ENCODE results near the gene TUBD1.
"Not testable (repeated sequence)": the region's sequence is repeated elsewhere in the genome, so short reads cannot be mapped to it uniquely, and the experiment has no call there.

Gene TUBD1

DNA sequence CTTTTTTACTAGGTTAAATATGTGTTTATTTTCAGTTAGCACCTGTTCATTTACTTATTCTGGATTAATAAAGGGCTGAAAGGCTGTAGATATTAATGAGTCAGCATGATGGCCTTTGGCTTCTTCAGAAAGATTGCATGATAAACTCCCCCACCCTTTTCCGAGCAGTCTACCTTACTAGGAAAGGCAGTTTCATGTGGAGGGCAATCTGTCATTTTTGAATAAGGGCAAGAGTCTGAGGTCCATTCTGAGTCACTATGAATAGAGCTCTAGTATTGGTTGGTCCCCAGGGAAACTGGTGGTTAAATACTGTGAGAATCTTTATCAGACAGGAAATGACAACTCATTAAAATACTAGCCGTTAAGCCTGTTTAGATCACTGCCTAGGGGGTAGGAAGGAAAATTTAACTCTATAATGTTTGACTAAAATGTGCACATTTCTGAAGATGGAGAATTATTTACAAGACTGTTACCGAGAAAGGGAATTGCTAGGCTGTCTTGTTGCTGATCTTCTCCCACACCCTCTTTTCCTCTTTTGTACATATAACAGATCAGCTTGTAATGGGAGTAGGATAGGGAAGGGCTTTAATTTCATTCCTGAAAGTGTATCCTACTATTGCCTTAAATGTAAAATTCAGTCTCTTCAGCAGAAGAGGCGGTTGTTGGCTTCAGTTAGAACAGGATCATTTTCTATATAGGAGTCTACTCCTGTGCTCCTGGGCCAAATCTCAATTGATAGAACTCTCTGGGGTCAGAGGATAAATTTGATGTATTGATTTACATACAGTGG is 63.3 kb downstream of the TUBD1 start:
- TF ChIP-seq, protein P1, sequence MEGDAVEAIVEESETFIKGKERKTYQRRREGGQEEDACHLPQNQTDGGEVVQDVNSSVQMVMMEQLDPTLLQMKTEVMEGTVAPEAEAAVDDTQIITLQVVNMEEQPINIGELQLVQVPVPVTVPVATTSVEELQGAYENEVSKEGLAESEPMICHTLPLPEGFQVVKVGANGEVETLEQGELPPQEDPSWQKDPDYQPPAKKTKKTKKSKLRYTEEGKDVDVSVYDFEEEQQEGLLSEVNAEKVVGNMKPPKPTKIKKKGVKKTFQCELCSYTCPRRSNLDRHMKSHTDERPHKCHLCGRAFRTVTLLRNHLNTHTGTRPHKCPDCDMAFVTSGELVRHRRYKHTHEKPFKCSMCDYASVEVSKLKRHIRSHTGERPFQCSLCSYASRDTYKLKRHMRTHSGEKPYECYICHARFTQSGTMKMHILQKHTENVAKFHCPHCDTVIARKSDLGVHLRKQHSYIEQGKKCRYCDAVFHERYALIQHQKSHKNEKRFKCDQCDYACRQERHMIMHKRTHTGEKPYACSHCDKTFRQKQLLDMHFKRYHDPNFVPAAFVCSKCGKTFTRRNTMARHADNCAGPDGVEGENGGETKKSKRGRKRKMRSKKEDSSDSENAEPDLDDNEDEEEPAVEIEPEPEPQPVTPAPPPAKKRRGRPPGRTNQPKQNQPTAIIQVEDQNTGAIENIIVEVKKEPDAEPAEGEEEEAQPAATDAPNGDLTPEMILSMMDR (IDR thresholded peaks at IDR 0.05; ENCODE audit: extremely low read depth, insufficient read depth, missing control alignments) = no peak
- DNase-seq (ENCODE audit: low spot score) = peak; percentile 59
- in situ Hi-C loops (cut with MboI; ENCODE audit: low pct_unique_long_range_greater_than_20kb, low sequenced_read_pairs, unreplicated experiment) = no loop called here

DNA sequence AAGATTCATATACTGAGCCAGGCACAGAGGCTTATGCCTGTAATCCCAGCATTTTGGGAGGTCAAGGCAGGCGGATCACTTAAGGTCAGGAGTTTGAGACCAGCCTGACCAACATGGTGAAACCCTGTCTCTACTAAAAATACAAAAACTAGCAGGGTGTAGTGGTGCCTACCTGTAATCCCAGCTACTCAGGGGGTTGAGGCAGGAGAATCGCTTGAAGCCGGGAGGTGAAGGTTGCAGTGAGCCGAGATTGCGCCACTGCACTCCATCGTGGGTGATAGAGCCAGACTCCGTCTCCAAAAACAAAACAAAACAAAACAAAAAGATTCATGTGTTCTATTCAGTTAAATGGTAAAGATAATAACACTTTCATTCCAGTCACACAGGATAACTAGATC is 63.9 kb downstream of the TUBD1 start:
- DNase-seq (ENCODE audit: low spot score); in situ Hi-C loops (cut with MboI; ENCODE audit: low pct_unique_long_range_greater_than_20kb, low sequenced_read_pairs, unreplicated experiment): not testable (repeated sequence)

DNA sequence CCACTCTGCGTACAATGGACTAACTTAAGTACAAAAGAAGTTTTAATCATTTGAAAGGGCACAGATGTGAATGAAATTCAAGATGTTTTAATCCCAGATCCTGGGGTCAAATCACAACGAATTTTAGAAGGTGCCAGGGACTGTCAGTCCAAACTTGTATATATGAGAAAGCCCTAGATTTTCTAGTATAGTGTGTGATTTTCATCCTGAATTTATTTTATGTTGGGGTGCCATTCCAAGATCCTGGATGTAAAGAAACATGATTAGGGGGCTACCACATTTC is 64.3 kb downstream of the TUBD1 start:
- in situ Hi-C loops (cut with MboI; ENCODE audit: low pct_unique_long_range_greater_than_20kb, low sequenced_read_pairs, unreplicated experiment) = no loop called here
- DNase-seq (ENCODE audit: low spot score) = no peak

DNA sequence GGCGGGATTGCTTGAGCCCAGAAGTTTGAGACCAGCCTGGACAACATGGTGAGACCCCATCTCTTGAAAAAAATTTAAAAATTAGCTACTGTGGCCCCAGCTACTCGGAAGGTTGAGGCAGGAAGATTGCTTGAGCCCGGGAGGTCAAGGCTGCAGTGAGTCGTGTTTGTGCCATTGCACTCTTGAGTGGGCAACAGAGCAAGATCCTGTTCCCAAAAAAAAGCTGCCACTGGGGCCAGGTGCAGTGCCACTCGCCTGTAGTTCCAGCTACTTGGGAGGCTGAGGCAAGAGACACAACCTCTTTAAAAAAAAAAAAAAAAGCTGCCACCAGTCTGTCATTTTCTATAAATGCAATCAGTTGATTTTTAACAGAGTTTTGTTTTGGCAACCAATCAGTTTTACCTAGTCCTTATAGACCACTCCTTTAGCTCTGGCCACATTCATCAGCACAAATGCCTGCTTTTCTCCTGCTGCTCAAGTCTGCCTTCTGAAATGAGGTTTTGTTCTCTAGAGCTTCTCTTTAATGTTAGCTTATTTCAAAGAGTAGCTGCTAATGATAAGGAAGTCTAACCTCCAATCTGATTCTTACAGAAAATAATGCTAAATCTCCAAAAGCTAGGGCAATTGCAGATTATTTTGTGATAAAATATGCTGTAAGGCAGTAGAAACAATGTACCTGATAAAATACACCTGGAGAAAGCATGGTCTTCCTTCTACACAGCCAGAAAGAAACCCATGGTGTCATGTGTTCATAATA is 64.8 kb downstream of the TUBD1 start:
- no peak for DNase-seq (ENCODE audit: low spot score)
- TF ChIP-seq, protein P1 (IDR thresholded peaks at IDR 0.05; ENCODE audit: extremely low read depth, insufficient read depth, missing control alignments) = no peak
- in situ Hi-C loops (cut with MboI; ENCODE audit: low pct_unique_long_range_greater_than_20kb, low sequenced_read_pairs, unreplicated experiment) = no loop called here

More for the DNA sequence above, 64.3 kb downstream of the TUBD1 start:
- TF ChIP-seq, protein P1 (IDR thresholded peaks at IDR 0.05; ENCODE audit: extremely low read depth, insufficient read depth, missing control alignments) = no peak

DNA sequence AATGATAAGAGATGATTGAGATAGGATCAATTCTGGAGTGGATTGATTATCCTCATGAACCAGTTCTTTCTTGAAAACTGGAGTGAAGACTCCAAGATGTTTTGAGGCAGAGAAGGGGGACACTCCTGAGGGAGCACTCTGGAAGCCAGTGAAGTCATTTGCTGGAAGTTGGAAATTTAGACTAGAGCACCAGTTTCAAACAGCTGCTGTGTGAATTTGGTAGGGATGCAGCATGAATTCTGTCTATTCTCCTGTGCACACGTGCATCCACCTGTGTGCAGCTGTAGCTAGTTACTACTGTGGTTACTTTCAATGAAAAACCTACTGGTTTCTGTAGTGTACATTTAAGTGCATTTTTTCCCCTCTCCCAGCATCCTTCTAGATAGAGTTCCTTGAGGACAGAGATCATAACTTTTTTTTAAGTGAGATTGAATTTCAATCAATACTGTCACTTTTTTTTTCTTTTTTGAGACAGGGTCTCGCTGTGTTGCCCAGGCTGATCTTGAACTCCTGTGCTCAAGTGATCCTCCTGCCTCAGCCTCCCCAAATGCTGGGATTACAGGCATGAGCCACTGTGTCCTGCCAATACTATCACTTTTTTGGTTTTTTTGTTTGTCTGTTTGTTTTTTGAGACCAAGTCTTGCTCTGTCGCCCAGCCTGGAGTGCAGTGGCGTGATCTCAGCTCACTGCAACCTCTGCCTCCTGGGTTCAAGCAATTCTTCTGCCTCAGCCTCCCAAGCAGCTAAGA is 65.9 kb downstream of the TUBD1 start:
- DNase-seq (ENCODE audit: low spot score) = no peak
- TF ChIP-seq, protein P1 (IDR thresholded peaks at IDR 0.05; ENCODE audit: extremely low read depth, insufficient read depth, missing control alignments) = no peak
- in situ Hi-C loops (cut with MboI; ENCODE audit: low pct_unique_long_range_greater_than_20kb, low sequenced_read_pairs, unreplicated experiment) = no loop called here

DNA sequence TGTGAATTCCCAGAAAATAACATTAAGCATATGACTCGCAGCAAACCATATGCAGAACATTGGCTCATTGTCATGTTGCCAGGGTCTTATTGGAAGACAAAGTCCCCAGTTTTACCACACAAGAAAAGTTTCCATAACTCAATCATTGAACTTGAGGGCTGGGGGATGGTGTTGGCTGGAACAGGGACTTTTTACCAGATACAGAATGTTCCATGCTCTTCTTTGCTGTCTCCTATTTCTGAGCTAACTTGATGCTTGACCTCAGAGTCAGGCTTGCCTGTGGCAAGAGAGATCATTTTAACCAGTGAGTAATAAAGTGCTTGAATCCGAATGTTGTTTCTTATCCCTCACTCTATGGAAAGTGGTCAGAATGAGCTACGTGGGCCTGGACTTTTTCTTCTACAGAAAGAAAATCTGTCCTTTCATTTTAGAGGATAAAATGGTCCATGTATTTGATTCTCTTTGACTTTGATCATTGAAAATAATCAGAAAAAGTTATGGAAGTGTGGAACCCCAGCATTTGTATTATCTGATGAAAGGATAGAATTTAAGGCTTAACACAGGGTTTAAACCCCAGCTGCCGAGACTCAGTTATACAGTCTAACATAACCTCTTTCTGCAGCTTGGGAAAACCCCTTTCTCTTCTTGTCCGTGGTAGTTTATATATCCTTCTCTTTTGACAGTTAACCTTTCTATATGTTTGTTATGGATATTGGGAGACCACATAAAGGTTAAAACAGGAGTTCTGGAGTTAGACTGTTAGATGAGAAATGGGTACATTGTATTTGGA is 67.0 kb downstream of the TUBD1 start:
- TF ChIP-seq, protein P1 (IDR thresholded peaks at IDR 0.05; ENCODE audit: extremely low read depth, insufficient read depth, missing control alignments) = no peak
- in situ Hi-C loops (cut with MboI; ENCODE audit: low pct_unique_long_range_greater_than_20kb, low sequenced_read_pairs, unreplicated experiment) = no loop called here
- DNase-seq (ENCODE audit: low spot score) = no peak
